Measurements from ENCODE around the gene HSD17B12.

The HSD17B12 gene

GRCh38 chr11:43904742-43905535, 224.4 kb downstream of the HSD17B12 start:
- H2AFZ ChIP-seq, result no peak overlapping the region
- H3K27me3 ChIP-seq (ENCODE audit: control insufficient read depth, insufficient read depth, low read length), result no peaks in the 10 kb centered on the region
- H3K4me1 ChIP-seq, result no peaks in the 10 kb centered on the region
- no peak overlapping the region for H3K4me3 ChIP-seq (ENCODE audit: low read depth, low read length)
- H3K4me2 ChIP-seq (ENCODE audit: low read length), result no peak overlapping the region
- no peaks in the 10 kb centered on the region for H3K36me3 ChIP-seq (ENCODE audit: control insufficient read depth, insufficient read depth, low read length)
- no peak overlapping the region for H3K9ac ChIP-seq
- no peaks in the 10 kb centered on the region for H3K9me3 ChIP-seq (ENCODE audit: control insufficient read depth, low read length)
- H3K79me2 ChIP-seq, result no peaks in the 10 kb centered on the region
- TF ChIP-seq CTCF (IDR thresholded peaks at IDR 0.05), result no peak
- peak overlapping the region; percentile 62 for H3K27ac ChIP-seq

GRCh38 chr11:43905813-43906241, 225.3 kb downstream of the HSD17B12 start:
- Histone ChIP-seq H3K9ac (no peak overlapping the region), H3K4me3 (ENCODE audit: low read depth, low read length) (no peak overlapping the region), H3K27me3 (ENCODE audit: control insufficient read depth, insufficient read depth, low read length) (no peaks in the 10 kb centered on the region), H3K4me1 (no peaks in the 10 kb centered on the region), H2AFZ (no peak overlapping the region), H3K79me2 (peaks cover 2% of the 10 kb centered on the region), H3K4me2 (ENCODE audit: low read length) (no peak overlapping the region), H3K27ac (peak overlapping the region; percentile 62), H3K36me3 (ENCODE audit: control insufficient read depth, insufficient read depth, low read length) (no peaks in the 10 kb centered on the region), H3K9me3 (ENCODE audit: control insufficient read depth, low read length) (no peaks in the 10 kb centered on the region)
- TF ChIP-seq CTCF (IDR thresholded peaks at IDR 0.05), result no peak
